WTC11 (cell line): ENCODE results near the gene SLC25A10. TPM values are rescaled to one million over a fixed set of nuclear protein-coding genes. Genes with fewer than 3 reads are reported as not detected.

Source experiments
- ATAC-seq: fragments of 200-7000 bp; cut with Tn5 transposase; 2 replicates; pipeline ENCODE4 v1.10.0; 2021; ENCODE audit warnings: mild to moderate bottlenecking, moderate library complexity
- CTCF ChIA-PET: fragments of 300-600 bp; sonication (Branson Sonifier 250); formaldehyde crosslinking; loops from one replicate; lab custom pipeline; 2021; ENCODE audit warnings: antibody characterized with exemption; lab: Charles Lee
- POLR2A ChIA-PET: fragments of 350-600 bp; sonication (Branson Sonifier 250); formaldehyde crosslinking; loops from one replicate; lab custom pipeline; 2021; ENCODE audit warnings: antibody characterized with exemption; lab: Charles Lee
- DNase-seq: peaks from one replicate; pipeline ENCODE4 v3.0.0; 2021; ENCODE audit warnings: low spot score
- H3K27ac Mint-ChIP-seq: 2 replicates; pipeline ENCODE4 v1.8.0; 2021; ENCODE audit warnings: mixed read lengths
- H3K27me3 Mint-ChIP-seq: 2 replicates; pipeline ENCODE4 v1.8.0; 2021; ENCODE audit warnings: low read depth, mild to moderate bottlenecking, moderate library complexity, mixed read lengths
- H3K36me3 Mint-ChIP-seq: 2 replicates; pipeline ENCODE4 v1.8.0; 2021; ENCODE audit warnings: mixed read lengths
- H3K4me1 Mint-ChIP-seq: 2 replicates; pipeline ENCODE4 v1.8.0; 2022; ENCODE audit warnings: mixed read lengths
- H3K4me3 Mint-ChIP-seq: 2 replicates; pipeline ENCODE4 v1.8.0; 2021; ENCODE audit warnings: mild to moderate bottlenecking, moderate library complexity, mixed read lengths
- H3K9me3 Mint-ChIP-seq: 2 replicates; pipeline ENCODE4 v1.8.0; 2021; ENCODE audit warnings: mixed read lengths
- ELF4 ChIP-seq: sonication (generic); formaldehyde crosslinking; IDR thresholded peaks from 2 replicates; pipeline ENCODE4 v1.8.1; 2022; ENCODE audit warnings: low read depth, mild to moderate bottlenecking, moderate library complexity, missing genetic modification reagents
- FOXK1 ChIP-seq: sonication (generic); formaldehyde crosslinking; IDR thresholded peaks from 2 replicates; pipeline ENCODE4 v1.8.0; 2022; ENCODE audit warnings: mild to moderate bottlenecking, moderate library complexity, missing genetic modification reagents
- GRHL2 ChIP-seq: fragments of 250-450 bp; sonication (Bioruptor Pico); IDR thresholded peaks from 2 replicates; pipeline ENCODE4 v1.8.0; 2022; ENCODE audit warnings: mild to moderate bottlenecking, moderate library complexity; ENCODE audit not compliant: insufficient replicate concordance, severe bottlenecking
- HMGA2 ChIP-seq: fragments of 250-450 bp; sonication (Bioruptor Pico); IDR thresholded peaks from 2 replicates; pipeline ENCODE4 v1.4.0; 2021; ENCODE audit warnings: mild to moderate bottlenecking, moderate library complexity
- OVOL2 ChIP-seq: fragments of 250-450 bp; sonication (Bioruptor Pico); IDR thresholded peaks from 2 replicates; pipeline ENCODE4 v1.9.0; 2021; ENCODE audit warnings: mild to moderate bottlenecking, borderline replicate concordance
- RELA ChIP-seq: sonication (generic); formaldehyde crosslinking; IDR thresholded peaks from 2 replicates; pipeline ENCODE4 v1.8.1; 2022; ENCODE audit warnings: missing genetic modification reagents, mild to moderate bottlenecking, borderline replicate concordance
- SMAD3 ChIP-seq: sonication (generic); formaldehyde crosslinking; IDR thresholded peaks from 2 replicates; pipeline ENCODE4 v1.8.0; 2022; ENCODE audit warnings: missing genetic modification reagents, mild to moderate bottlenecking, borderline replicate concordance
- TP53 ChIP-seq: sonication (generic); formaldehyde crosslinking; IDR thresholded peaks from 2 replicates; pipeline ENCODE4 v1.8.1; 2023; ENCODE audit warnings: mild to moderate bottlenecking, missing genetic modification reagents
- ZNF232 ChIP-seq: sonication (generic); formaldehyde crosslinking; IDR thresholded peaks from 2 replicates; pipeline ENCODE4 v1.8.0; 2022; ENCODE audit warnings: mild to moderate bottlenecking, missing genetic modification reagents
- ZNF416 ChIP-seq: fragments of 250-450 bp; sonication (Bioruptor Pico); IDR thresholded peaks from 2 replicates; pipeline ENCODE4 v1.9.0; 2021; ENCODE audit warnings: mild to moderate bottlenecking, inconsistent platforms
- ZNF423 ChIP-seq: fragments of 250-450 bp; sonication (Bioruptor Pico); IDR thresholded peaks from 2 replicates; pipeline ENCODE4 v2.1.2; 2022; ENCODE audit warnings: mild to moderate bottlenecking, moderate library complexity
- total RNA-seq: library from RNA; stranded (reverse); gene quantifications from 3 replicates; pipeline ENCODE4 v1.2.3, GENCODE V29; 2021
- TF ChIP-seq, protein P1 (sequence below): sonication (generic); formaldehyde crosslinking; IDR thresholded peaks from 2 replicates; pipeline ENCODE4 v1.8.1; 2023; ENCODE audit warnings: mild to moderate bottlenecking, missing genetic modification reagents, borderline replicate concordance
- TF ChIP-seq, protein P2 (sequence below): sonication (generic); formaldehyde crosslinking; IDR thresholded peaks from 2 replicates; pipeline ENCODE4 v1.8.1; 2022; ENCODE audit warnings: mild to moderate bottlenecking, missing genetic modification reagents, moderate library complexity, borderline replicate concordance
- TF ChIP-seq, protein P3 (sequence below): sonication (generic); formaldehyde crosslinking; IDR thresholded peaks from 2 replicates; pipeline ENCODE4 v1.8.0; 2023; ENCODE audit warnings: missing genetic modification reagents
- TF ChIP-seq, protein P4 (sequence below): sonication (generic); formaldehyde crosslinking; IDR thresholded peaks from 2 replicates; pipeline ENCODE4 v1.8.1; 2022; ENCODE audit warnings: mild to moderate bottlenecking, moderate library complexity, missing genetic modification reagents
- TF ChIP-seq, protein P5 (sequence below): sonication (generic); formaldehyde crosslinking; IDR thresholded peaks from 2 replicates; pipeline ENCODE4 v1.8.0; 2022; ENCODE audit warnings: mild to moderate bottlenecking, missing genetic modification reagents
- TF ChIP-seq, protein P6 (sequence below): sonication (generic); formaldehyde crosslinking; IDR thresholded peaks from 2 replicates; pipeline ENCODE4 v1.8.0; 2022; ENCODE audit warnings: mild to moderate bottlenecking, missing genetic modification reagents
- TF ChIP-seq, protein P7 (sequence below): sonication (generic); formaldehyde crosslinking; IDR thresholded peaks from 2 replicates; pipeline ENCODE4 v1.8.1; 2023; ENCODE audit warnings: mild to moderate bottlenecking, missing genetic modification reagents
- TF ChIP-seq, protein P8 (sequence below): sonication (generic); formaldehyde crosslinking; IDR thresholded peaks from 2 replicates; pipeline ENCODE4 v1.8.1; 2023; ENCODE audit warnings: mild to moderate bottlenecking, missing genetic modification reagents, moderate library complexity
- TF ChIP-seq, protein P9 (sequence below): sonication (generic); formaldehyde crosslinking; IDR thresholded peaks from 2 replicates; pipeline ENCODE4 v1.8.1; 2022; ENCODE audit warnings: missing genetic modification reagents, borderline replicate concordance

Gene SLC25A10
- total RNA-seq, 1 experiment from 2014 or later = 38.7 TPM

DNA sequence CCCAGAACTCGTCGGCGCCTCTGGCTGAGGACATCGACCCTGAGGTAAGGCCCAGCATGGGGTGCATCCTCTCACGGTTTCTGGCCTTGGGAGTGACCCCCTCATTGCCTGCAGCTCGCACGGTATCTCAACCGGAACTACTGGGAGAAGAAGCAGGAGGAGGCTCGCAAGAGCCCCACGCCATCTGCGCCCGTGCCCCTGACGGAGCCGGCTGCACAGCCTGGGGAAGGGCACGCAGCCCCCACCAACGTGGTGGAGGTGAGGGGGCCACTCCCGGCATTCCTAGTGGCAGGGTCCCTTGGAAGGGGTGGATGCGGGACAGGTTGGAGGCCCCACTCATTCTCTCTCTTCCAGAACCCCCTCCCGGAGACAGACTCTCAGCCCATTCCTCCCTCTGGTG, 17.3 kb upstream of the SLC25A10 start (continued):
- TF ChIP-seq, protein P1, sequence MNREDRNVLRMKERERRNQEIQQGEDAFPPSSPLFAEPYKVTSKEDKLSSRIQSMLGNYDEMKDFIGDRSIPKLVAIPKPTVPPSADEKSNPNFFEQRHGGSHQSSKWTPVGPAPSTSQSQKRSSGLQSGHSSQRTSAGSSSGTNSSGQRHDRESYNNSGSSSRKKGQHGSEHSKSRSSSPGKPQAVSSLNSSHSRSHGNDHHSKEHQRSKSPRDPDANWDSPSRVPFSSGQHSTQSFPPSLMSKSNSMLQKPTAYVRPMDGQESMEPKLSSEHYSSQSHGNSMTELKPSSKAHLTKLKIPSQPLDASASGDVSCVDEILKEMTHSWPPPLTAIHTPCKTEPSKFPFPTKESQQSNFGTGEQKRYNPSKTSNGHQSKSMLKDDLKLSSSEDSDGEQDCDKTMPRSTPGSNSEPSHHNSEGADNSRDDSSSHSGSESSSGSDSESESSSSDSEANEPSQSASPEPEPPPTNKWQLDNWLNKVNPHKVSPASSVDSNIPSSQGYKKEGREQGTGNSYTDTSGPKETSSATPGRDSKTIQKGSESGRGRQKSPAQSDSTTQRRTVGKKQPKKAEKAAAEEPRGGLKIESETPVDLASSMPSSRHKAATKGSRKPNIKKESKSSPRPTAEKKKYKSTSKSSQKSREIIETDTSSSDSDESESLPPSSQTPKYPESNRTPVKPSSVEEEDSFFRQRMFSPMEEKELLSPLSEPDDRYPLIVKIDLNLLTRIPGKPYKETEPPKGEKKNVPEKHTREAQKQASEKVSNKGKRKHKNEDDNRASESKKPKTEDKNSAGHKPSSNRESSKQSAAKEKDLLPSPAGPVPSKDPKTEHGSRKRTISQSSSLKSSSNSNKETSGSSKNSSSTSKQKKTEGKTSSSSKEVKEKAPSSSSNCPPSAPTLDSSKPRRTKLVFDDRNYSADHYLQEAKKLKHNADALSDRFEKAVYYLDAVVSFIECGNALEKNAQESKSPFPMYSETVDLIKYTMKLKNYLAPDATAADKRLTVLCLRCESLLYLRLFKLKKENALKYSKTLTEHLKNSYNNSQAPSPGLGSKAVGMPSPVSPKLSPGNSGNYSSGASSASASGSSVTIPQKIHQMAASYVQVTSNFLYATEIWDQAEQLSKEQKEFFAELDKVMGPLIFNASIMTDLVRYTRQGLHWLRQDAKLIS (CRISPR knock-in tag) = no peak
- TF ChIP-seq ZNF423 (CRISPR knock-in tag) = no peak
- TF ChIP-seq, protein P2, sequence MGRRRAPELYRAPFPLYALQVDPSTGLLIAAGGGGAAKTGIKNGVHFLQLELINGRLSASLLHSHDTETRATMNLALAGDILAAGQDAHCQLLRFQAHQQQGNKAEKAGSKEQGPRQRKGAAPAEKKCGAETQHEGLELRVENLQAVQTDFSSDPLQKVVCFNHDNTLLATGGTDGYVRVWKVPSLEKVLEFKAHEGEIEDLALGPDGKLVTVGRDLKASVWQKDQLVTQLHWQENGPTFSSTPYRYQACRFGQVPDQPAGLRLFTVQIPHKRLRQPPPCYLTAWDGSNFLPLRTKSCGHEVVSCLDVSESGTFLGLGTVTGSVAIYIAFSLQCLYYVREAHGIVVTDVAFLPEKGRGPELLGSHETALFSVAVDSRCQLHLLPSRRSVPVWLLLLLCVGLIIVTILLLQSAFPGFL (CRISPR knock-in tag) = no peak
- TF ChIP-seq RELA (CRISPR knock-in tag) = no peak
- no peak for TF ChIP-seq TP53 (CRISPR knock-in tag)
- TF ChIP-seq, protein P3, sequence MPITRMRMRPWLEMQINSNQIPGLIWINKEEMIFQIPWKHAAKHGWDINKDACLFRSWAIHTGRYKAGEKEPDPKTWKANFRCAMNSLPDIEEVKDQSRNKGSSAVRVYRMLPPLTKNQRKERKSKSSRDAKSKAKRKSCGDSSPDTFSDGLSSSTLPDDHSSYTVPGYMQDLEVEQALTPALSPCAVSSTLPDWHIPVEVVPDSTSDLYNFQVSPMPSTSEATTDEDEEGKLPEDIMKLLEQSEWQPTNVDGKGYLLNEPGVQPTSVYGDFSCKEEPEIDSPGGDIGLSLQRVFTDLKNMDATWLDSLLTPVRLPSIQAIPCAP (CRISPR knock-in tag) = no peak
- TF ChIP-seq GRHL2 (CRISPR knock-in tag) = no peak
- no peak for TF ChIP-seq SMAD3 (CRISPR knock-in tag)
- TF ChIP-seq, protein P4, sequence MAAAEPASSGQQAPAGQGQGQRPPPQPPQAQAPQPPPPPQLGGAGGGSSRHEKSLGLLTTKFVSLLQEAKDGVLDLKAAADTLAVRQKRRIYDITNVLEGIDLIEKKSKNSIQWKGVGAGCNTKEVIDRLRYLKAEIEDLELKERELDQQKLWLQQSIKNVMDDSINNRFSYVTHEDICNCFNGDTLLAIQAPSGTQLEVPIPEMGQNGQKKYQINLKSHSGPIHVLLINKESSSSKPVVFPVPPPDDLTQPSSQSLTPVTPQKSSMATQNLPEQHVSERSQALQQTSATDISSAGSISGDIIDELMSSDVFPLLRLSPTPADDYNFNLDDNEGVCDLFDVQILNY (CRISPR knock-in tag) = no peak
- TF ChIP-seq HMGA2 (CRISPR knock-in tag) = no peak
- TF ChIP-seq, protein P5, sequence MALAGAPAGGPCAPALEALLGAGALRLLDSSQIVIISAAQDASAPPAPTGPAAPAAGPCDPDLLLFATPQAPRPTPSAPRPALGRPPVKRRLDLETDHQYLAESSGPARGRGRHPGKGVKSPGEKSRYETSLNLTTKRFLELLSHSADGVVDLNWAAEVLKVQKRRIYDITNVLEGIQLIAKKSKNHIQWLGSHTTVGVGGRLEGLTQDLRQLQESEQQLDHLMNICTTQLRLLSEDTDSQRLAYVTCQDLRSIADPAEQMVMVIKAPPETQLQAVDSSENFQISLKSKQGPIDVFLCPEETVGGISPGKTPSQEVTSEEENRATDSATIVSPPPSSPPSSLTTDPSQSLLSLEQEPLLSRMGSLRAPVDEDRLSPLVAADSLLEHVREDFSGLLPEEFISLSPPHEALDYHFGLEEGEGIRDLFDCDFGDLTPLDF = no peak
- TF ChIP-seq, protein P6, sequence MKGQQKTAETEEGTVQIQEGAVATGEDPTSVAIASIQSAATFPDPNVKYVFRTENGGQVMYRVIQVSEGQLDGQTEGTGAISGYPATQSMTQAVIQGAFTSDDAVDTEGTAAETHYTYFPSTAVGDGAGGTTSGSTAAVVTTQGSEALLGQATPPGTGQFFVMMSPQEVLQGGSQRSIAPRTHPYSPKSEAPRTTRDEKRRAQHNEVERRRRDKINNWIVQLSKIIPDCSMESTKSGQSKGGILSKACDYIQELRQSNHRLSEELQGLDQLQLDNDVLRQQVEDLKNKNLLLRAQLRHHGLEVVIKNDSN (CRISPR knock-in tag) = no peak
- TF ChIP-seq ELF4 = no peak
- TF ChIP-seq FOXK1 = no peak
- TF ChIP-seq ZNF416 = no peak
- TF ChIP-seq, protein P7, sequence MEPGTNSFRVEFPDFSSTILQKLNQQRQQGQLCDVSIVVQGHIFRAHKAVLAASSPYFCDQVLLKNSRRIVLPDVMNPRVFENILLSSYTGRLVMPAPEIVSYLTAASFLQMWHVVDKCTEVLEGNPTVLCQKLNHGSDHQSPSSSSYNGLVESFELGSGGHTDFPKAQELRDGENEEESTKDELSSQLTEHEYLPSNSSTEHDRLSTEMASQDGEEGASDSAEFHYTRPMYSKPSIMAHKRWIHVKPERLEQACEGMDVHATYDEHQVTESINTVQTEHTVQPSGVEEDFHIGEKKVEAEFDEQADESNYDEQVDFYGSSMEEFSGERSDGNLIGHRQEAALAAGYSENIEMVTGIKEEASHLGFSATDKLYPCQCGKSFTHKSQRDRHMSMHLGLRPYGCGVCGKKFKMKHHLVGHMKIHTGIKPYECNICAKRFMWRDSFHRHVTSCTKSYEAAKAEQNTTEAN (CRISPR knock-in tag) = no peak

DNA sequence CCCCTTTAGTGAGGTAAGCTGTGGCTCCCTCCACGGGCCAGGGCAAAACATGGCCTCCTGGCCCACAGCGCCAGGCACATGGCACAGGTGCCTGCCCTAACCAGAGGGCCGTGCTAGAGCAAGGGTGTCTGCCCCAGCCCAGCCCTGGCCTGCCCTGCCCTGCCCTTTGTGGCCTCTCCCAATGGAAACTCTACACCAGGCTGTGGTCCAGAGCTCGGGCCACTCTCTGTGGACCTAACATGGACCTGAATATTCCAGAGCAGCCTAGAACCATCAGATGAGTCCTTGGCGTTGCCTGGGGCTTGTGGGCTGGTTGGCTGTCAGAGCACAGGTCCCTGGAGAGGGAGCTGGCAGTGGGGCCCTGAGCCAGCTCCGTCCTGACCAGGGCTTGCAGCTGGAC, 16.9 kb upstream of the SLC25A10 start:
- no peaks in the 10 kb centered on the region for H3K27me3 Mint-ChIP-seq
- no peaks in the 10 kb centered on the region for H3K9me3 Mint-ChIP-seq
- ChIA-PET POLR2A (interaction anchor here (0.5 kb wide), 1 partner anchor 226 kb away, joined by 3 read pairs; no protein-coding TSS in a partner anchor), CTCF (interaction anchor here (1.8 kb wide), 1 partner anchor 19 kb away, joined by 9 read pairs; no protein-coding TSS in a partner anchor)
- ATAC-seq (no peak), DNase-seq (no peak)
- H3K4me3 Mint-ChIP-seq = no peak overlapping the region
- H3K27ac Mint-ChIP-seq = no peak overlapping the region
- H3K36me3 Mint-ChIP-seq = peaks cover 32% of the 10 kb centered on the region
- no peaks in the 10 kb centered on the region for H3K4me1 Mint-ChIP-seq
- TF ChIP-seq, protein P6 (CRISPR knock-in tag) = no peak
- TF ChIP-seq, protein P2 (CRISPR knock-in tag) = no peak
- TF ChIP-seq, protein P3 (CRISPR knock-in tag) = no peak
- TF ChIP-seq ZNF232 (CRISPR knock-in tag) = no peak
- TF ChIP-seq, protein P8, sequence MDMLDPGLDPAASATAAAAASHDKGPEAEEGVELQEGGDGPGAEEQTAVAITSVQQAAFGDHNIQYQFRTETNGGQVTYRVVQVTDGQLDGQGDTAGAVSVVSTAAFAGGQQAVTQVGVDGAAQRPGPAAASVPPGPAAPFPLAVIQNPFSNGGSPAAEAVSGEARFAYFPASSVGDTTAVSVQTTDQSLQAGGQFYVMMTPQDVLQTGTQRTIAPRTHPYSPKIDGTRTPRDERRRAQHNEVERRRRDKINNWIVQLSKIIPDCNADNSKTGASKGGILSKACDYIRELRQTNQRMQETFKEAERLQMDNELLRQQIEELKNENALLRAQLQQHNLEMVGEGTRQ = no peak
- no peak for TF ChIP-seq OVOL2 (CRISPR knock-in tag)
- TF ChIP-seq, protein P9, sequence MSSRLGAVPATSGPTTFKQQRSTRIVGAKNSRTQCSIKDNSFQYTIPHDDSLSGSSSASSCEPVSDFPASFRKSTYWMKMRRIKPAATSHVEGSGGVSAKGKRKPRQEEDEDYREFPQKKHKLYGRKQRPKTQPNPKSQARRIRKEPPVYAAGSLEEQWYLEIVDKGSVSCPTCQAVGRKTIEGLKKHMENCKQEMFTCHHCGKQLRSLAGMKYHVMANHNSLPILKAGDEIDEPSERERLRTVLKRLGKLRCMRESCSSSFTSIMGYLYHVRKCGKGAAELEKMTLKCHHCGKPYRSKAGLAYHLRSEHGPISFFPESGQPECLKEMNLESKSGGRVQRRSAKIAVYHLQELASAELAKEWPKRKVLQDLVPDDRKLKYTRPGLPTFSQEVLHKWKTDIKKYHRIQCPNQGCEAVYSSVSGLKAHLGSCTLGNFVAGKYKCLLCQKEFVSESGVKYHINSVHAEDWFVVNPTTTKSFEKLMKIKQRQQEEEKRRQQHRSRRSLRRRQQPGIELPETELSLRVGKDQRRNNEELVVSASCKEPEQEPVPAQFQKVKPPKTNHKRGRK = no peak
